Iris pigment epithelial cell (primary cell): ENCODE data around the gene MTFP1.
"Not testable (repeated sequence)": the region's sequence is repeated elsewhere in the genome, so short reads cannot be mapped to it uniquely, and the experiment has no call there.

Source experiments
- DNase-seq: peaks from one replicate; pipeline ENCODE4 v3.0.0-alpha.2; 2011; ENCODE audit warnings: low read depth

The MTFP1 gene

GRCh38 chr22:30425616-30426387 lies at the start of gene MTFP1:
MTFP1 (plus strand) TSS chr22:30425768; CDS start chr22:30425880, 112 bp downstream.
- DNase-seq = peak; percentile 73

GRCh38 chr22:30380011-30380410 lies 45.6 kb upstream of the MTFP1 start:
- DNase-seq = no peak

GRCh38 chr22:30381264-30381663 lies 44.3 kb upstream of the MTFP1 start:
- DNase-seq = no peak

GRCh38 chr22:30382340-30382739 lies 43.2 kb upstream of the MTFP1 start:
- no peak for DNase-seq

- DNase-seq = no peak
Observed at GRCh38 chr22:30383061-30383460, 42.5 kb upstream of the MTFP1 start.

GRCh38 chr22:30385942-30386341 lies 39.6 kb upstream of the MTFP1 start:
- no peak for DNase-seq

- no peak for DNase-seq
Observed at GRCh38 chr22:30386608-30386959, 39.0 kb upstream of the MTFP1 start.

GRCh38 chr22:30386960-30387827 lies 38.4 kb upstream of the MTFP1 start, which contains the start of gene RNF215:
RNF215 (minus strand) TSS chr22:30387411; CDS start chr22:30387313, 98 bp downstream.
- DNase-seq = peak; percentile 65

GRCh38 chr22:30390974-30391691 lies 34.4 kb upstream of the MTFP1 start:
- DNase-seq = peak; percentile 73

- no peak for DNase-seq
Observed at GRCh38 chr22:30392661-30393321, 32.8 kb upstream of the MTFP1 start.

GRCh38 chr22:30393322-30393680 lies 32.3 kb upstream of the MTFP1 start:
- no peak for DNase-seq

- no peak for DNase-seq
Observed at GRCh38 chr22:30393885-30394284, 31.7 kb upstream of the MTFP1 start.

- no peak for DNase-seq
Observed at GRCh38 chr22:30396871-30397655, 28.5 kb upstream of the MTFP1 start, which contains the start of gene SEC14L2. SEC14L2 (plus strand) TSS chr22:30397018; CDS start chr22:30397117, 99 bp downstream.

GRCh38 chr22:30397656-30398635 lies 27.6 kb upstream of the MTFP1 start:
- DNase-seq = no peak

GRCh38 chr22:30398685-30399680 lies 26.6 kb upstream of the MTFP1 start:
- no peak for DNase-seq

GRCh38 chr22:30399718-30400117 lies 25.9 kb upstream of the MTFP1 start:
- DNase-seq = no peak

GRCh38 chr22:30400159-30400558 lies 25.4 kb upstream of the MTFP1 start:
- no peak for DNase-seq

- not testable (repeated sequence) for DNase-seq
Observed at GRCh38 chr22:30401024-30401423, 24.5 kb upstream of the MTFP1 start.
